ENCODE measurements around the gene ITPR1.

GRCh38 chr3:4782095-4782494 is 288.9 kb downstream of the ITPR1 start:
- TF ChIP-seq EZH2phosphoT487 (IDR thresholded peaks at IDR 0.05; ENCODE audit: insufficient read depth, low read depth) = no peak
- TF ChIP-seq EZH2 (IDR thresholded peaks at IDR 0.05; ENCODE audit: insufficient read depth, poor library complexity, severe bottlenecking) = no peak
